Endothelial cell of umbilical vein (primary cell): Measurements from ENCODE around the gene BDH1. TPM values are rescaled to one million over a fixed set of nuclear protein-coding genes. Genes with fewer than 3 reads are reported as not detected.

Experiments used
- BruUV-seq: library from RNA; stranded (reverse); fragments of 400-500 nt; replicated peaks from 2 replicates; lab custom pipeline; 2021; lab: Mats Ljungman, UMichigan
- CTCF ChIA-PET: fragments of 300-600, 350-600 bp; sonication (Branson Sonifier 250); formaldehyde crosslinking; loops from one replicate; lab custom pipeline; 2021; ENCODE audit warnings: antibody characterized with exemption, inconsistent platforms; lab: Charles Lee
- POLR2A ChIA-PET: fragments of 300-600, 350-600 bp; sonication (Branson Sonifier 250); formaldehyde crosslinking; loops from one replicate; lab custom pipeline; 2021; ENCODE audit warnings: antibody characterized with exemption, inconsistent platforms; lab: Charles Lee
- DNase-seq: peaks from one replicate; pipeline ENCODE4 v3.0.0-alpha.2; 2011; ENCODE audit warnings: low read depth, low spot score
- FAIRE-seq: peaks from 2 replicates; lab custom pipeline; 2011; peaks lifted over from hg19 to GRCh38; lab: Jason Lieb, UNC
- H2AFZ ChIP-seq: 2 replicates; pipeline ENCODE4 v1.6.0; 2012; ENCODE audit warnings: low read depth, low read length, control low read depth, inconsistent platforms
- H3K27ac ChIP-seq: 2 replicates; pipeline ENCODE4 v1.5.1; 2011; ENCODE audit warnings: low read depth, mild to moderate bottlenecking, control low read depth, low read length, moderate library complexity; ENCODE audit not compliant: insufficient read depth
- H3K27me3 ChIP-seq, 2 experiments: 2 replicates each; pipeline versions ENCODE4 v1.6.0 to v1.6.1; 2011; ENCODE audit warnings: low read length in 2 of 2, mixed read lengths in 1 of 2; ENCODE audit not compliant: control insufficient read depth in 2 of 2, insufficient read depth in 2 of 2
- H3K36me3 ChIP-seq, 2 experiments: 2 replicates in 1 of 2; 3 replicates in 1 of 2; pipeline ENCODE4 v1.5.1; 2011; ENCODE audit warnings: low read length in 2 of 2, mild to moderate bottlenecking in 1 of 2, moderate library complexity in 1 of 2; ENCODE audit not compliant: control insufficient read depth in 2 of 2, insufficient read depth in 2 of 2; ENCODE audit errors: extremely low read depth in 1 of 2
- H3K4me1 ChIP-seq: 3 replicates; pipeline ENCODE4 v1.5.1; 2011; ENCODE audit warnings: mild to moderate bottlenecking, low read length; ENCODE audit not compliant: control insufficient read depth, insufficient read depth; ENCODE audit errors: extremely low read depth
- H3K4me2 ChIP-seq: 2 replicates; pipeline ENCODE4 v1.6.1; 2011; ENCODE audit warnings: low read length, control low read depth, mixed read lengths; ENCODE audit not compliant: insufficient read depth
- H3K4me3 ChIP-seq, 3 experiments: fragments of 200-600 bp in 1 of 3; sonication (generic), shearing (Covaris generic) in 1 of 3; replicated peaks in 1 of 3; 2 replicates each; pipeline ENCODE4 v1.5.1; 2011 to 2016; ENCODE audit warnings: control low read depth in 3 of 3, low read length in 3 of 3, mild to moderate bottlenecking in 2 of 3, inconsistent platforms in 1 of 3, low read depth in 1 of 3, moderate library complexity in 1 of 3; ENCODE audit not compliant: insufficient read depth in 1 of 3
- H3K79me2 ChIP-seq: 2 replicates; pipeline ENCODE4 v1.6.0; 2012; ENCODE audit warnings: low read length, inconsistent platforms; ENCODE audit not compliant: control insufficient read depth, insufficient read depth
- H3K9ac ChIP-seq: replicated peaks from 2 replicates; pipeline ENCODE3; 2011; ENCODE audit warnings: low read length, control low read depth; ENCODE audit not compliant: insufficient read depth; ENCODE audit errors: extremely low read depth
- H3K9me1 ChIP-seq: replicated peaks from 3 replicates; pipeline ENCODE4 v1.6.0; 2011; ENCODE audit warnings: mild to moderate bottlenecking, low read length; ENCODE audit not compliant: control insufficient read depth, insufficient read depth; ENCODE audit errors: extremely low read depth
- H3K9me3 ChIP-seq: replicated peaks from 2 replicates; pipeline ENCODE4 v1.5.1; 2012; ENCODE audit warnings: low read length, inconsistent platforms; ENCODE audit not compliant: control insufficient read depth, insufficient read depth
- H4K20me1 ChIP-seq: replicated peaks from 2 replicates; pipeline ENCODE3; 2011; ENCODE audit warnings: mild to moderate bottlenecking, low read length; ENCODE audit not compliant: control insufficient read depth, insufficient read depth; ENCODE audit errors: extremely low read depth
- CTCF ChIP-seq, 2 donors: IDR thresholded peaks; 1 replicate in 1 of 2; 2 replicates in 1 of 2; pipeline ENCODE4 v1.5.1; 2011; ENCODE audit warnings: low read length in 2 of 2, mild to moderate bottlenecking in 2 of 2, moderate library complexity in 2 of 2, control low read depth in 1 of 2, inconsistent platforms in 1 of 2, low read depth in 1 of 2; ENCODE audit not compliant: insufficient read depth in 1 of 2; ENCODE audit errors: extremely low read depth in 1 of 2
- EZH2 ChIP-seq: IDR thresholded peaks from 2 replicates; pipeline ENCODE4 v1.6.1; 2012; ENCODE audit warnings: borderline replicate concordance, low read depth, mild to moderate bottlenecking, moderate library complexity, low read length, inconsistent platforms; ENCODE audit not compliant: severe bottlenecking
- FOS ChIP-seq: IDR thresholded peaks from 2 replicates; pipeline ENCODE4 v1.6.1; 2011; ENCODE audit warnings: mild to moderate bottlenecking, low read length, moderate library complexity, borderline replicate concordance; ENCODE audit not compliant: insufficient read depth
- GATA2 ChIP-seq: IDR thresholded peaks from 2 replicates; pipeline ENCODE4 v1.7.0; 2011; ENCODE audit warnings: low read depth, mild to moderate bottlenecking, moderate library complexity, mixed read lengths, low read length; ENCODE audit not compliant: insufficient read length, insufficient read depth
- JUN ChIP-seq: IDR thresholded peaks from 2 replicates; pipeline ENCODE4 v1.6.1; 2011; ENCODE audit warnings: borderline replicate concordance, low read depth; ENCODE audit not compliant: insufficient read length, insufficient read depth
- MAX ChIP-seq: IDR thresholded peaks from 2 replicates; pipeline ENCODE4 v1.6.1; 2011; ENCODE audit not compliant: insufficient read depth, insufficient read length
- MYC ChIP-seq: IDR thresholded peaks from one replicate; pipeline ENCODE4 v1.6.1; 2011; ENCODE audit warnings: mild to moderate bottlenecking, low read depth, low read length
- POLR2A ChIP-seq: IDR thresholded peaks from 2 replicates; pipeline ENCODE4 v1.6.1; 2012; ENCODE audit warnings: low read depth, mild to moderate bottlenecking, control low read depth, low read length
- POLR2AphosphoS5 ChIP-seq: IDR thresholded peaks from 2 replicates; pipeline ENCODE4 v1.6.1; 2012; ENCODE audit warnings: low read depth, mild to moderate bottlenecking, control low read depth, low read length, moderate library complexity; ENCODE audit not compliant: insufficient read depth
- dilution Hi-C: fragments of 300-500 bp; cut with MboI; formaldehyde crosslinking; loops from one replicate; pipeline ENCODE4 v1.15.0; 2019; ENCODE audit warnings: low sequenced_read_pairs; ENCODE audit not compliant: extremely low pct_ligation_motif_present
- intact Hi-C: fragments of 100-400 bp; cut with micrococcal nuclease; formaldehyde crosslinking; loops from one replicate; pipeline ENCODE4 v1.10.0; 2022
- polyA plus RNA-seq, 4 experiments: library from polyadenylated mRNA; depleted of rRNA in 3 of 4; stranded (reverse) in 3 of 4; unstranded in 1 of 4; fragments of >200 nt; gene quantifications; 2 replicates each; pipeline versions ENCODE4 v1.2.1 to v1.2.3, GENCODE V29; 2011 to 2012; ENCODE audit warnings: missing spikeins in 1 of 4
- total RNA-seq: library from RNA; stranded (reverse); gene quantifications from 2 replicates; pipeline ENCODE4 v1.2.3, GENCODE V29; 2021

BDH1 gene
- total and polyA plus RNA-seq, 2 donors (not counting 3 experiments of a cell fraction or from before 2014, with no cell fraction given), result 6.9 to 12.2 TPM

GRCh38 chr3:197595470-197596185, 39.9 kb upstream of the BDH1 start:
- POLR2A ChIA-PET, result no interaction called here
- TF ChIP-seq MAX, result no peak
- TF ChIP-seq EZH2, result no peak
- TF ChIP-seq GATA2, result no peak
- TF ChIP-seq POLR2A, result no peak
- TF ChIP-seq JUN, result no peak
- no peak for TF ChIP-seq MYC
- TF ChIP-seq POLR2AphosphoS5, result no peak
- TF ChIP-seq FOS, result no peak
- no peak for TF ChIP-seq CTCF (IDR thresholded peaks at IDR 0.05; ENCODE audit: extremely low read depth in 1 of 2, insufficient read depth in 1 of 2, low read depth in 1 of 2, low read length in 2 of 2)

More at GRCh38 chr3:197595470-197596185, 39.9 kb upstream of the BDH1 start:
- Histone ChIP-seq H3K4me2 (no peak overlapping the region), H3K4me3 (no peak overlapping the region), H3K36me3 (no peaks in the 10 kb centered on the region), H4K20me1 (no peaks in the 10 kb centered on the region), H3K4me1 (no peaks in the 10 kb centered on the region), H2AFZ (no peak overlapping the region), H3K9me3 (no peaks in the 10 kb centered on the region), H3K9ac (no peak overlapping the region), H3K27ac (no peak overlapping the region), H3K27me3 (peaks cover 3 to 4% of the 10 kb centered on the region in 2 experiments), H3K79me2 (no peaks in the 10 kb centered on the region), H3K9me1 (no peaks in the 10 kb centered on the region)
- DNase-seq (no peak), FAIRE-seq (no peak)
- dilution Hi-C loops, result no loop called here
- CTCF ChIA-PET, result no interaction called here
- intact Hi-C loops, result loop anchor here (5.0 kb wide), 1 partner anchor 37 kb away; no protein-coding TSS in a partner anchor
- no TSS peak for BruUV-seq
